Caco-2 (cell line): ENCODE data around the gene CBR4. TPM values are rescaled to one million over a fixed set of nuclear protein-coding genes. Genes with fewer than 3 reads are reported as not detected.
A peak's percentile ranks its signal among the peaks of the same experiment; 100 is the strongest.
"Not testable (repeated sequence)": the region's sequence is repeated elsewhere in the genome, so short reads cannot be mapped to it uniquely, and the experiment has no call there.

Source experiments
- BruUV-seq: library from RNA; stranded (reverse); fragments of 400-500 nt; replicated peaks from 2 replicates; lab custom pipeline; 2021; lab: Mats Ljungman, UMichigan
- CTCF ChIA-PET: fragments of 300-600 bp; sonication (Branson Sonifier 250); formaldehyde crosslinking; loops from one replicate; lab custom pipeline; 2022; ENCODE audit warnings: antibody characterized with exemption; lab: Charles Lee
- POLR2A ChIA-PET: fragments of 300-600 bp; sonication (Branson Sonifier 250); formaldehyde crosslinking; loops from one replicate; lab custom pipeline; 2022; ENCODE audit warnings: antibody characterized with exemption; lab: Charles Lee
- DNase-seq, 2 experiments: peaks; one replicate each; pipeline versions ENCODE4 v3.0.0 to v3.0.0-alpha.2; 2020 to 2022
- H3K27me3 ChIP-seq: replicated peaks from 2 replicates; pipeline ENCODE4 v1.6.0; 2011; ENCODE audit warnings: low read length; ENCODE audit not compliant: control insufficient read depth, insufficient read depth
- H3K36me3 ChIP-seq: 2 replicates; pipeline ENCODE4 v1.5.1; 2011; ENCODE audit warnings: low read length; ENCODE audit not compliant: control insufficient read depth, insufficient read depth
- H3K4me1 ChIP-seq: fragments of 250-450 bp; sonication (Bioruptor Pico); 2 replicates; pipeline ENCODE4 v1.5.1; 2020; ENCODE audit warnings: mild to moderate bottlenecking
- H3K4me3 ChIP-seq: 2 replicates; pipeline ENCODE4 v1.5.1; 2011; ENCODE audit warnings: low read depth, mild to moderate bottlenecking, control low read depth, low read length
- H3K9me3 ChIP-seq: fragments of 250-450 bp; sonication (Bioruptor Pico); 2 replicates; pipeline ENCODE4 v1.5.1; 2020; ENCODE audit warnings: mild to moderate bottlenecking, moderate library complexity
- H3K27ac Mint-ChIP-seq: one replicate; pipeline ENCODE4 v1.8.0; 2022; ENCODE audit warnings: mixed read lengths; ENCODE audit not compliant: unreplicated experiment
- H3K27me3 Mint-ChIP-seq: one replicate; pipeline ENCODE4 v1.8.0; 2022; ENCODE audit warnings: mixed read lengths; ENCODE audit not compliant: insufficient read depth, unreplicated experiment
- H3K36me3 Mint-ChIP-seq: one replicate; pipeline ENCODE4 v1.8.0; 2022; ENCODE audit warnings: mild to moderate bottlenecking, mixed read lengths; ENCODE audit not compliant: insufficient read depth, unreplicated experiment
- H3K4me1 Mint-ChIP-seq: one replicate; pipeline ENCODE4 v1.8.0; 2022; ENCODE audit warnings: low read depth, mixed read lengths; ENCODE audit not compliant: unreplicated experiment
- H3K4me3 Mint-ChIP-seq: one replicate; pipeline ENCODE4 v1.8.0; 2022; ENCODE audit warnings: mild to moderate bottlenecking, moderate library complexity, mixed read lengths; ENCODE audit not compliant: unreplicated experiment
- H3K9me3 Mint-ChIP-seq: one replicate; pipeline ENCODE4 v1.8.0; 2022; ENCODE audit warnings: mixed read lengths; ENCODE audit not compliant: unreplicated experiment
- CTCF ChIP-seq, 2 experiments: fragments of 200-600 bp in 1 of 2; IDR thresholded peaks; 1 replicate in 1 of 2; 2 replicates in 1 of 2; pipeline versions ENCODE4 v1.5.1 to v1.8.0; 2011 to 2022; ENCODE audit warnings: antibody characterized with exemption in 1 of 2, control low read depth in 1 of 2, inconsistent platforms in 1 of 2, low read depth in 1 of 2, low read length in 1 of 2, mild to moderate bottlenecking in 1 of 2, moderate library complexity in 1 of 2; ENCODE audit not compliant: insufficient read depth in 1 of 2, severe bottlenecking in 1 of 2, unreplicated experiment in 1 of 2
- intact Hi-C: fragments of 100-400 bp; cut with micrococcal nuclease; formaldehyde crosslinking; loops from one replicate; pipeline ENCODE4 v1.10.0; 2022; ENCODE audit not compliant: unreplicated experiment
- total RNA-seq: library from RNA; stranded (reverse); gene quantifications from 2 replicates; pipeline ENCODE4 v1.2.3, GENCODE V29; 2022

Gene CBR4
- total RNA-seq, 1 experiment from 2014 or later = 22.5 TPM

GRCh38 chr4:168955674-168956073 is 54.4 kb downstream of the CBR4 start:
- no peak for TF ChIP-seq CTCF (IDR thresholded peaks at IDR 0.05; ENCODE audit: insufficient read depth in 1 of 2, low read depth in 1 of 2, low read length in 1 of 2, severe bottlenecking in 1 of 2, unreplicated experiment in 1 of 2)
- Mint-ChIP-seq H3K9me3 (no peaks in the 10 kb centered on the region), H3K36me3 (no peaks in the 10 kb centered on the region), H3K27ac (no peak overlapping the region), H3K27me3 (peaks cover 2% of the 10 kb centered on the region), H3K4me1 (no peaks in the 10 kb centered on the region), H3K4me3 (no peak overlapping the region)
- Histone ChIP-seq H3K36me3 (no peaks in the 10 kb centered on the region), H3K9me3 (no peaks in the 10 kb centered on the region), H3K27me3 (no peaks in the 10 kb centered on the region), H3K4me1 (no peaks in the 10 kb centered on the region), H3K4me3 (no peak overlapping the region)
- BruUV-seq = no TSS peak
- DNase-seq = no peak
- ChIA-PET CTCF (no interaction called here), POLR2A (no interaction called here)
- intact Hi-C loops = no loop called here

GRCh38 chr4:168952821-168953246 is 57.2 kb downstream of the CBR4 start:
- BruUV-seq, CTCF ChIA-PET, DNase-seq: not testable (repeated sequence)

DNA sequence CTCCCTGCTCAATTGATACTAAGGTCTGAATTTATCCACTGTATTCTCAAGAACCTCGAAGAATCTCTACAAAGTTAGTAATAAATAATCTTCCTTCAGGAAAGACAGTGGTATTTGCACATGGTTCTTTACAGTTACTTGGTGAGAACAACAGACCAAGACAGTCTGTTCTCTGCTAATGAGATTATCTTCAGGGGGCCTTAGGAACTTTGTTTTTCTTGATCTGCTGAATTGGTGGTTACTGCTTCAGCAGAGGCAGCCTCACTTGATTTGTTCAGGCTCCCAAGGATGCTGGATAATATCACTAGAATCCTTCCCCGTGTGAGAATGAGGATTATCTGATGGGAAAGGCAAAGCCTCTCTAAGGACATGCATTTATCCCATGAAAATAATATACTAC is 64.8 kb downstream of the CBR4 start:
- Histone ChIP-seq H3K4me1 (no peaks in the 10 kb centered on the region), H3K36me3 (no peaks in the 10 kb centered on the region), H3K4me3 (no peak overlapping the region), H3K27me3 (no peaks in the 10 kb centered on the region), H3K9me3 (no peaks in the 10 kb centered on the region)
- no peak for DNase-seq
- Mint-ChIP-seq H3K27me3 (peaks cover 2% of the 10 kb centered on the region), H3K9me3 (peaks cover 17% of the 10 kb centered on the region), H3K4me1 (no peaks in the 10 kb centered on the region), H3K27ac (no peak overlapping the region), H3K36me3 (no peaks in the 10 kb centered on the region), H3K4me3 (no peak overlapping the region)
- ChIA-PET POLR2A (no interaction called here), CTCF (no interaction called here)
- intact Hi-C loops = no loop called here
- TF ChIP-seq CTCF (IDR thresholded peaks at IDR 0.05; ENCODE audit: insufficient read depth in 1 of 2, low read depth in 1 of 2, low read length in 1 of 2, severe bottlenecking in 1 of 2, unreplicated experiment in 1 of 2) = no peak
- BruUV-seq = no TSS peak

More at GRCh38 chr4:168952821-168953246, 57.2 kb downstream of the CBR4 start:
- H3K27ac Mint-ChIP-seq, POLR2A ChIA-PET, H3K4me3 ChIP-seq, H3K27me3 Mint-ChIP-seq, intact Hi-C loops, H3K4me3 Mint-ChIP-seq, H3K4me1 Mint-ChIP-seq, H3K9me3 ChIP-seq, H3K36me3 Mint-ChIP-seq, H3K4me1 ChIP-seq, H3K36me3 ChIP-seq, H3K27me3 ChIP-seq: not testable (repeated sequence)
- H3K9me3 Mint-ChIP-seq = peaks cover 20% of the 10 kb centered on the region

DNA sequence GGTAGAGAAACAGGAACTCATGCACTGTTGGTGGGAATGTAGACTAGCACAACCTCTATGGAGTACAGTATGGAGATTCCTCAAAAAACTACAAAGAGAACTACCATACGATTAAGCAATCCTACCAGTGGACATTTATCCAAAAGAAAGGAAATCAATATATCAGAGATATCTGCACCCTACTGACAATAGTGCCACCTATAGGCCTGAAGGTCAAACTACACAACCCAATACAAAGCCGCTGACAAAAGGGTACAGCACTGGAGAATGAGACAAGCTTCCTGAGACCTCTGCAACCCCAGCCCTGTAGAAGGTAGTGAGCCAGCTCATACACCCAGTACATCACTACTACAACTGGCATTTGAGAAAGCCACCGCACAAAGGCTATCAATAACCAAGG is 67.1 kb downstream of the CBR4 start:
- H3K27me3 Mint-ChIP-seq = no peaks in the 10 kb centered on the region
- H3K36me3 ChIP-seq = no peaks in the 10 kb centered on the region
- H3K4me3 Mint-ChIP-seq = no peak overlapping the region
- H3K9me3 ChIP-seq = no peaks in the 10 kb centered on the region
- no peak overlapping the region for H3K4me3 ChIP-seq
- POLR2A ChIA-PET = no interaction called here
- peaks cover 7% of the 10 kb centered on the region for H3K9me3 Mint-ChIP-seq
- H3K36me3 Mint-ChIP-seq = no peaks in the 10 kb centered on the region
- DNase-seq = peak in 1 of 2 experiments; percentile 16
- CTCF ChIA-PET = interaction anchor here (0.6 kb wide), 1 partner anchor 67 kb away, joined by 3 read pairs; the partner anchor contains the start of gene CBR4
- no peak overlapping the region for H3K27ac Mint-ChIP-seq
- no peaks in the 10 kb centered on the region for H3K4me1 Mint-ChIP-seq
- H3K27me3 ChIP-seq = no peaks in the 10 kb centered on the region
- H3K4me1 ChIP-seq = no peaks in the 10 kb centered on the region
- peak; percentile 31 to 58 for TF ChIP-seq CTCF (IDR thresholded peaks at IDR 0.05; ENCODE audit: insufficient read depth in 1 of 2, low read depth in 1 of 2, low read length in 1 of 2, severe bottlenecking in 1 of 2, unreplicated experiment in 1 of 2)
- intact Hi-C loops = no loop called here
- no TSS peak for BruUV-seq
